Measurements from ENCODE around the gene PTRHD1.
A peak's percentile ranks its signal among the peaks of the same experiment; 100 is the strongest.
"Not testable (repeated sequence)": the region's sequence is repeated elsewhere in the genome, so short reads cannot be mapped to it uniquely, and the experiment has no call there.

The PTRHD1 gene

DNA sequence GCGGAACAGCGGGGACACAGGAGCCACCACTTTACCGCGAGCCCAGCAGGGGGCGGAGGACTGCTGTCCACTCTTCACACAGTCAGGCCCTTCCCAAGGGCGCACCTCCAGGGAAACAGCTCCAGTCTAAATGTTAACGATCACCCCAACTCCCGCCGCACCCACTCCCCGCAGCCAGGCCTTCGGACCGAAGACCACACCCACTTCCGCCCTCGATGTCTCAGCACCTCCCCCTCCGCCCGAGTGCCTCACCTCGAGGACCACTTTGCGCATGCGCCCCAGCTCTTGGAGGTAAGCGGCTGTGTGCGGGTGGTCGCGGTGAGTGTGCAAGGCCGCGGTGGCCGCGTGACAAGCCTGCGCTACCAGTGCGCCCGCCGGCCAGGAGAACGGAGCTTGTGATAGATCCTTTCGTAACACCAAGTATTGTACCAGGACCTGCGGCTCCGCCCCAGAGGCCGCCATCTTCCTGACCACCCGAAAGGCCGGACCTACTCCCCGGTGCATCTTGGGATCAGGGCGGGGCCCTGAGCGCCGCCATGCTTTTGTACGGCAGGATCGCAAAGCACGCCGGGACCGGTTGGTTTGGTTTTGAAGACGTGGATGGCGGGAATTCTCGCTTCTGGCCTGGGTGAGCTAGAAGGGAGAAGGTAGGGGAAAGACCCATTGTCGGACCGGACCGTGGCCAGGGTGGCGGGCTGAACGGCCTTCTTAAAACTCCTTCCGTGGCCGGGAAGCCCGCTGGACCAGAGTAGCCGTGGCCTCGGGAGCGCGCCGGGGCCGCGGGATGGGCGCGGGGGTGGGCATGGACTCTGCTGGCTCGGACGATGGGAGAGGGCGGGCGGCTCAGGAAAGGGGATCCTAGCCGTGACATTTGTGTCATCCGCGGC lies at the start of gene PTRHD1, which contains the start of gene CENPO:
Gene PTRHD1 (minus strand): TSS at position 518 of the 887 bp plus-strand sequence. CDS start 14 bp downstream, at position 504.
Gene CENPO (plus strand): TSS at position 552 of the 887 bp plus-strand sequence. CDS start 495 bp downstream, outside the sequence.
- peak; percentile 91 for DNase-seq (ENCODE audit: low read depth, low spot score)

DNA sequence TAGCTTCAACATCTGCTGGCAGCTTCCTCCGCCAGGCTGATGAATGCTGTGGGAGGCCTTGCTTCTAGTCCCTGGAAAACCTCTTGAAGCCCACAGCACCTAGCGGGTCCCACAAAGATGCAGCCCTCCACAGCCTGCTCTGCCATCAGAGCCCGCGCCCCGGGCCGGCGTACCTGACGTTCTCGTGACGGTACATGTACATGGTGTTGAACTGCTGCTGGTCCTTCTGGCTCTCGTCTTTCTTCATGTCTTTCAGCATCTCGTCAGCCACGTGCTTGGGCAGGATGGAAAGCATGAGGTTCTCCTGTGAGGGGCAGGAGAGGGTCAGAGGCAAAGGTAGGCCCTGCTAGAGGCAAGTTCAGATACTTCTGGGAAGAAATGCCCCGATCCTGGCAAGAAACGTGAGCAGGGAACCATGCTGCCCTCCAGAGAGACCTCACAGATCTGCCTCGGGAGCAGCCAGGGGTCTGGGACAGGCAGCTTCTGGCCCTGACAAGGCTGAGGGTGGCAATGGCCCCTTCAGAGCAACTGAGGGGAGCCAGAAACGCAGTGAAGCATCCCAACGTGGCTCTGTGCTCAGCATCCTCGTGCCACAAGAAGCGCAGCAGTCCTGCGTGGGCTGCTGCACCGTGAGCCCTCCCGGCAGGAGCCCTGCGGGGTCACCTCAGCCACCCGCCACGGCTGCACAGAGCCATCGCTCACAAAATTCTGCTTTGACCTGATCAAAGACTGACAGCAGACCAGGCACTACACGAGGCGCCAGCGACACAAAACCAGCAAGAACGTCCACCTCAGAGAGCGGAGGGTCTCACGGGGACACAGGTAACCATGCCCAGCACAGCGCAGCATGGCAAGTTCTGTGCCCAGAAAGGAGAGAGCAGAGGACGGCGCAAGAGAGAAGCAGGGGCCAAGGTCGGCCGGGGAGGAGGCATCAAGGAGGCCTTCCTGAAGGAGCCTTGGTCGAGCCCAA lies 49.2 kb upstream of the PTRHD1 start:
- no peak for DNase-seq (ENCODE audit: low read depth, low spot score)

DNA sequence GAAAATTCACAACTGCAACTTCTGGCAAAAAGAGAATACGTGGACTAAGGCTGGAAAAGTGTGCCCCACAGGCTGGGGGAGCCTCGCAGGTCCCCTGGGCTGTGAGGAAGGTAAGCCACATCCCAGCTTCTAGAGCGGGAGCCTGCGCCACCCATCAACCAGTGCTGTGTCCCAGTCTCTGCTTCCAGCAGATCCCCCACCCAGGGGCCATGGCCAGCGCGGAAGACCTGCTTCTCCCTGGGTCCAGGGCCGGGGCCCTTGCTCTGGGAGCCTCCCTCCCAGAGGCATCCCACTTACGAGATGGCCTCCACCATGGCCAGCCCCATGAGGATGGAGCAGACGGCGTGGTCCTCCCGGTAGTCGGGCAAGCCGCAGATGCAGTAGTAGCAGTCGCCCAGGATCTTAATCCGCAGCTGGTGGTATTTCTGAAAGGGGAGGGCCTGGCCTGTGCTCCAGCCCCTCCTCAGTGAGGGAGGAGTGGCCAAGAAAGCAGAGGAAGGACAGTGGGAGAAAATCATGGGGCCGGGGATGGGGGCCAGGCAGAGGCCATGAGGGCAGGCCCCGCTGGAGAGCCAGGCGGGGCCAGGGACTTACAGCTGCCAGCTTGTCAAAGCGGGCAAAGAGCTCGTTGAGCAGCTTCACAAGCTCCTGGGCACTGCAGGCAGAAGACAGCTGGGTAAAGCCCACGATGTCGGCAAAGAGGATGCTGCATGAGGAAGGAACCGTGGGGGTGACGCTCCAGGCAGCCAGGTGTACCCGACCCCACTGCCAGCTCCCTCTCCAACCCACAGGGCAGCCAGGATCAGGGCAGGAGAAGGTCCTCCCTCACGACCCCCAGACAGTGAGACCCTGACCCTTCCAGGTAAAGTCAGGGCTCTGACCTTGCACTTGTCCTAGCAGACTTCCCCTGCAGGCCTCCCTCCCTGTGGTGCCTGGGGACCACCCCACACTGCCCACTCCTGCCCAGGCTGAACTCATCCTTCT lies 48.1 kb upstream of the PTRHD1 start:
- DNase-seq (ENCODE audit: low read depth, low spot score) = no peak

- DNase-seq (ENCODE audit: low read depth, low spot score) = no peak
Observed at GRCh38 chr2:24840164-24840869, 47.1 kb upstream of the PTRHD1 start.

DNA sequence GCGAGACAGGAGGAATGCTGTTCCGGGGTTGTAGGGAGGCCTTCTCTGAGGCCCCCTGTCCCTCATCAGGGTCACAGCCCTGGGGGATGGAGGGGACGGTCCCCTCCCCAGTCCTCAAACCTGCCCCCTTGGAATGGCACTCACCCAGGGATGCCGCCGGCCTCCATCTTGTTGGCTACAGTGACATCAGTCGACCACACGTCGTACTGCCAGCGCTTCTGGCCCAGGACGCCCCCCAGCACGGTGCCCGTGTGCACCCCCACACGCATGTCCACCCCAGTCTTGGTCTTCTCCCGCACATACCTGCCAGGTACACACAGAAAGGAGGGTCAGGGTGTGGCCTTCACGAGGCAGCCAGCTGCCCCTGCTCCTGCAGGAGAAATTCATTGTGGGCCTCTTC lies 46.5 kb upstream of the PTRHD1 start:
- no peak for DNase-seq (ENCODE audit: low read depth, low spot score)

DNA sequence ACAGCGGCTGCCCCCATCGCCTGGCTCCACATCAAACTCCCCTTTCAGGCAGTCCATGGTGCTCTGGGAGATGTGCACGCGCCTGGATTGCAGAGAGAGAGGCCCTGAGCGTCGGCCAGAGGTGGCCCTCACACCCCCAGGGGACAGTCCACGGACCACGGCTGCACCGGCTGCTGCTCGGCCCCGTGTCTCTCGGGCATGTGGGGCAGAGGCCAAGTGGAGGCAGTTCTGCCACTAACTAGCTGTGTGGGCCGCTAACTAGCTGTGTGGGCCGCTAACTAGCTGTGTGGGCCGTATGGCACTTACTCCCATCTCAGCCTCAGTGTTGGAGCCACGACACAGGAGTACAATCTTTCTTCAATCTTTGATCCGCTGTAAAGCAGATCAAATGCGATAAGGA lies 45.4 kb upstream of the PTRHD1 start:
- no peak for DNase-seq (ENCODE audit: low read depth, low spot score)

- no peak for DNase-seq (ENCODE audit: low read depth, low spot score)
Observed at GRCh38 chr2:24837996-24838513, 44.9 kb upstream of the PTRHD1 start.

DNA sequence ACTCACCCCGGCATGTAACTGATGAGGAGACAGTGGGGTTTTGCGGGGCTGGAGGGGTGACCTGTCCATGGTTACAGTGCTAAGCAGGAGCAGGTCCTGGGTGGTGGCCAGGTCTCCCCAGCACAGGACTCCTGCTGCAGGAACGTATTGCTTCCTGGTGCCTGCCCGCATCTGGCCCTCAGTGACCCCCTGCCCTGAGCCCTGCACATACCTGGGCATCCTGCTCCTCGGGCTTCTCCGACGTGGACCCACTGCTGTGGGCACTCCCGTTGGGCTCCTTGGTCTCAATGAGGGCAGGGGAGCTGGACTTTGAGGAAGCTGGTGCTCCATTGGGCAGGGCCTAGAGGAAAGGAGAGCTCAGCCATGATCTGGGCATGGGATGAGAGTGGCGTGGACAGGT lies 43.5 kb upstream of the PTRHD1 start:
- no peak for DNase-seq (ENCODE audit: low read depth, low spot score)

- no peak for DNase-seq (ENCODE audit: low read depth, low spot score)
Observed at GRCh38 chr2:24836206-24836605, 43.0 kb upstream of the PTRHD1 start.

- DNase-seq (ENCODE audit: low read depth, low spot score) = not testable (repeated sequence)
Observed at GRCh38 chr2:24835411-24835810, 42.2 kb upstream of the PTRHD1 start.

DNA sequence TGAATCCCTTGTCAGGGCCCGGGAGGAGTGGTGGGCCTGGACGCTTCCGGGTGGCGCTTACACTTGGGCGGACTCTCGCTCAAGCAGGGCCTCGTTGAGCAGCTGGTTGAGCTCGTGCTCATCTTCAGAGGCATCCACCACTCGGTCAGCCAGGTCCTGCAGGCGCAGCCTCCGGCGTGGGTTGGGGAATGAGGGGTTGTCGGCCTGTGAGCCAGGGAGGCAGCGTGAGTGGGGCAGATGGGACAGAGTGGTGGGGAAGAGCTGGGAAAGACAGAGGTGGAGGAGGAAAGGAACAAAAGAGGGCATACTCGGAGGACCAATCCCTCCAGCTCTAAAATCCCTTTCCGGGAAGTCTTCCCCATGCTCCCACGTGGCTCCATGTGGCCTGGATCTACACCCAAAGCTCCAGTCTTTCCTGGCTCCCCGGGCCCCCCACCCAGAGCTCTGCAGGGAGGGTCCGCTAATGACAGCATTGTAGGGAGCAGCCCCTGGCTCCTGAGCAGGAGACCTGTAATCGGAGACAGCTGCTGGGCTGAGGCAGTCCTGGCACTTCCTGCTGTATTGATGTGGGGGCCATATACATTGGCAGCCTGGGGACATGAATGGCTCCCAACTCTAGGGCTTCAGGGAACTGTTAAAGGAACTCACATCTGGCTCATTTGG lies 41.7 kb upstream of the PTRHD1 start:
- DNase-seq (ENCODE audit: low read depth, low spot score) = no peak

- DNase-seq (ENCODE audit: low read depth, low spot score) = no peak
Observed at GRCh38 chr2:24833821-24834732, 40.9 kb upstream of the PTRHD1 start.

- no peak for DNase-seq (ENCODE audit: low read depth, low spot score)
Observed at GRCh38 chr2:24832931-24833701, 39.9 kb upstream of the PTRHD1 start.

GRCh38 chr2:24832521-24832920 lies 39.3 kb upstream of the PTRHD1 start:
- DNase-seq (ENCODE audit: low read depth, low spot score) = no peak

GRCh38 chr2:24832073-24832461 lies 38.9 kb upstream of the PTRHD1 start:
- DNase-seq (ENCODE audit: low read depth, low spot score) = no peak

DNA sequence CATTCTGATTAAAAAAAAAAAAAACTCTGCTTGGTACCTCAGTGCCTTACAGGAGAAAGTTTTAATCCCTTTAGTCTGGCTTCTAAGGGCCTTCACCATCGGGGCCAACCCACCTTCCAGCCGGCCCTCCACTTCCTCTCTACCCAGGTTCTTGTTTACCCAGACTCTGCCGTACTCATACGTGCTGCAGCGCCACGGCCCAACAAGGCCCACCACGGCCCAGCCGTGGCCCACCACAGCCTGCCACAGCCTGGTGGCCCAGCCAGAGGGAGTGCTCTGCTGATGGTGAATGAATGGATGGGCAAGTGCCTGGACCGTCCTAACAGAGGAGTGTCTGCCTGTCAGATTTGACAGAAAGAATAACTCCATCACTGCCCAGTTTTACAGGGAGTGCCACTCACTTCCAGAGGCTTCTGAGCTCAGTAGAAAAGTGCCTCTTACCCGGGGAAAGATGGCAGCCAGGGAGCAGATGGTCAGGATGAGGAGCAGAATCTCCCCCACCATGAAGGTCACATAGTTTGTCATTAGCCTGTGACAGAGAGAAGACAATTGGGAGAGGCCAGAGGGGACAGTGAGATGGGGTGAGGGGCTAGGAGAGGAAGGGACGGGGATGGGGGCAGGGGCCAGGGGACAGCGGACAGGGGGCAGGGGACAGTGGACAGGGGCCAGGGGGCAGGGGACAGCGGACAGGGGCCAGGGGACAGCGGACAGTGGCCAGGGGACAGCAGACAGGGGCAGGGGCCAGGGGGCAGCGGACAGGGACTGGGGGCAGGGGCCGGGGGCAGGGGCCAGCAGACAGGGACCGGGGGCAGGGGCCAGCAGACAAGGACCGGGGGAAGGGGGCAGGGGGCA lies 38.3 kb upstream of the PTRHD1 start:
- DNase-seq (ENCODE audit: low read depth, low spot score) = no peak

- DNase-seq (ENCODE audit: low read depth, low spot score) = no peak
Observed at GRCh38 chr2:24830786-24831185, 37.6 kb upstream of the PTRHD1 start.

Data from activated CD4-positive, CD25-positive, alpha-beta regulatory T cell treated with anti-CD3 and anti-CD28 coated beads, Interleukin-2, amount 50 U/mL, for 16 hours (primary cell).